HG02610 (cell line): ENCODE data around the gene CEP70.
A peak's percentile ranks its signal among the peaks of the same experiment; 100 is the strongest.
"Not testable (repeated sequence)": the region's sequence is repeated elsewhere in the genome, so short reads cannot be mapped to it uniquely, and the experiment has no call there.

Source experiments
- ATAC-seq: cut with Tn5 transposase; IDR thresholded peaks from one replicate; pipeline ENCODE4 v1.9.1; 2021; ENCODE audit warnings: mild to moderate bottlenecking, moderate library complexity; ENCODE audit not compliant: unreplicated experiment

Gene CEP70

DNA sequence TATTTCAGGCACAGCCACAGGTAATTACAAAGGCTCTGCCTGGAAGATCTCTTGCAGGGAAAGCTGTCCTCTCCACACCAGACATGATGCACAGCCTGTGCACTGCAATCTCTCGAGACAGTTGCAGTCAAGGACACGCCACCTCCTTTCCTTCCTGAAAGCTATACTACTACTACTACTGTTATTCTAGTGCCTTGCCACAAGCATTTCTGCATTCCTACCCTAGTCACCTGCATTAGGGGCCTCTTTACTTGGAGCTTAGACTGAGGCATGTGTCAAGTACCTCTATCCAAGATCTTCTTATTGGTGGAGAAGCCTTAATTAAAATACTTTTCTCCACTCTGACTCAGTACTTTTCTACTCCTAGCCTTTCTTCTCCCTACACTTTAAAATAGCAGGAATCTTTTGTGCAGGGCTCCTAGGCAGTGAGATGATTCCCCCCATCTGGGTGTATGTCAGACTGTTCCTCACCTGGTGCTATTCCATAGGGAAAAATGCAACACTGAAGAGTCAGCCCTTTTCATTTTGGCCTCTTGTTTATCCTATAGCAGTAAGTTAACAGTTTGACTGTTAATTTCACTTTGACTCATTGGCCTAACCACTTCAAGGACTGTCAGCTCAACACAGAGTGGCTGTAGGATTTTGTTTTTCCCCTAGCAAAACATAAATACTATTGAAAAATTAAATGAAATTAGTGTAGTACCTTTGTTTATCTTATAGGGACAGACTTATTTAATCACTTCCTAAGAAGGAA lies 80.8 kb downstream of the CEP70 start:
- peak; percentile 96 for ATAC-seq

DNA sequence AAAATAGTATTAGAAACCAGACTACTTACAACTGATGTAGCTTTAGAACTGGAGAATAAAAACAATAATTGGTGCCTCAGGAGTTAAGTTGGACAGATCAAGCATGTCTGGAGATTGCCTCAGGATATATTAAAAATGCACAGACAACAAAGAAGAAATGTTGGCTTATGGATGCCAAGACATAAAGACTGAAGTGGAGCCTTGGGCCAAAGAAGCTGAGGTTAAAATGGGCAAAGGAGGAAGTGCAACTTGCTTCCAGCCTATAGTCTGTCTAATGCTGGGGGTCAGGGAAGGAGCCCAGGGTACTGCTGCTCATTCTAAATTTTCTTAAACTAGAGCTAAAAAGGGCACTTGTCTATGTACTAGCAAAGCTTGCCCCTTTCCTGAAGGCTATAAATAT lies 82.1 kb downstream of the CEP70 start:
- ATAC-seq = no peak

DNA sequence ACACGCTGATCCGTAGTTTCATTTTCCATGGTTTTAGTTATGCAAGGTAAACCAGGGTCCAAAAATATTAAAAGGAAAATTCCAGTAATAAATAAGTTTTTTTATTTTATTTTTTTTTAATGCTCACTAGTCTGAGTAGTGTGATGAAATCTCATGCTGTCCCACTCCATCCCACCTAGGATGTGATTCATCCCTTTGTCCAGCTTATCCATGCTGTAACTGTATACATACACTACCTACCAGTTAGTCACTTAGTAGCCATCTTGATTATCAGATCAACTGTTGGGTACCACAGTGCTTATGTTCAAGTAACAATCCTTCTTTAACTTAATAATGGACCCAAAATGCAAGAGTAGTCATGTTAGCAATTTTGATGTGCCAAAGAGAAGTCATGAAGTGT lies 84.5 kb downstream of the CEP70 start:
- no peak for ATAC-seq

DNA sequence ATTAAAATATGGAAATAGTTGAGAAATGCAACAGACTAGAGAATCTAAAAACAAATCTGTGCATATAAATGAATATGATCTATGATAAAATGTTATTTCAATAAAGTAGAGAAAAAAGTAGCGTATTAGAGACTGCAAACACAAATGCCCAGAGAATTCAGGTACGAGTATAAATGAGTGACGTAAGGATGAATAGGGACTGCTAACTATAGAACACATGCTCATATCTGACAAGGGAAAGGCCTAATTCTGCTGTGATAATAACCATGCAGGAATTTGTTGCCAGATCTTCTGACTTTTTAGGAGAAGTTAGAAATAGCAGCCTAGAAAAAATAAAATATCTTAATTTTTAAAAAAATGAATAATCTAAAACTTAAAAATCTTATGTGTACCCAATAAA lies 86.5 kb downstream of the CEP70 start:
- no peak for ATAC-seq

DNA sequence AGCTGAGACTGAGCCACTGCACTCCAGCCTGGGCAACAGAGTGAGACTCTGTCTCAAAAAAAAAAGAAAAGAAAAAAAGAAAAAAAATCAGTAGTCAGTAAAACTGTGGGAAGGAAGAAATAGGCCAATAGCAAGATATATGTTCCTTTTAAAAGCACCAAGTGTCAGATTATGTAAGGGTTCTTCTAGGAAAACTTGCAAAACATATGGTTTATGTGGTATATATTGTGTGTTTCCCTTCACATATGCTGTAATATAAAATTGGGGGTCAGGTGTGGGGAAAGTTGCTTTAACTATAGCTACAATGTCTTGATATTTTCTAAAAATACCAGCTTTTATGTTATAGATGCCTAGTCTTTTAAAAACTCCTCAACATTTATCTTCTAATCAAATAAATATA lies 95.1 kb downstream of the CEP70 start:
- no peak for ATAC-seq

DNA sequence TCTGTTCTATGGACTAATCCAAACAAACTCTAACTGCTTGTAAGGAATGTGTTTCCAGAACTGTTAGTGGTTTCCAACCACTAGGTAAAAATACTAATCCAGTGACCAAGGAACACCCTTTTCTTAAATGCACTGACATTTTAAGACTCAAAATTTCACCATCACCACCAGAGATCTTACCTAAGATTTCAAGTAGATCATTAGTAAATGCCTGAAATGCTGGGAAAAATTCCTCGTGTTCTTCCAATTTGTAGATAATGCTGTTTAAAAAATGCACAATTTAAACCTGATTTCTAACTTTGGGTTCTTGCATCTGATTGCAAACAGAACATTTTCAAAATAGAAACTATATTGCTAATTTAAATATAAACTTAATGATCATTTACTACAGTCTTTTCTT lies 96.2 kb downstream of the CEP70 start:
- no peak for ATAC-seq

DNA sequence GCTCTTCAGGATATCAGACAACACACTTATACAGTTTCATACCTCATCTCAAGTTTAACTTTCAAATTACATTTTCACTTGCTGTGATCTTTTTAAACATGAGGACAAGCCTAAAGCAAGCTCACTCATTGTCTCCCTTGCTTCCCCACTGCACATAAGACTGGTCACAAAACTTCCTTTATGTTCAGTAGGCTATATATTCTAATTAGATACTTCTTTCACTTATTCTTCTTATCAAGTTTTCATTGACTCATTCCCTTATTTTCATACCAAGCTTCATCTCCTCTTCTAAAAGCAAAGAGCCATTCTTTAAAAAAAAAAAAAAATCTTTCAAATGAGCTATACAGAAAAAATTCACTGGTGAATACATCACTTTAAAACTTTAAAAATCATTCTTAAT lies 97.0 kb downstream of the CEP70 start:
- ATAC-seq = no peak

DNA sequence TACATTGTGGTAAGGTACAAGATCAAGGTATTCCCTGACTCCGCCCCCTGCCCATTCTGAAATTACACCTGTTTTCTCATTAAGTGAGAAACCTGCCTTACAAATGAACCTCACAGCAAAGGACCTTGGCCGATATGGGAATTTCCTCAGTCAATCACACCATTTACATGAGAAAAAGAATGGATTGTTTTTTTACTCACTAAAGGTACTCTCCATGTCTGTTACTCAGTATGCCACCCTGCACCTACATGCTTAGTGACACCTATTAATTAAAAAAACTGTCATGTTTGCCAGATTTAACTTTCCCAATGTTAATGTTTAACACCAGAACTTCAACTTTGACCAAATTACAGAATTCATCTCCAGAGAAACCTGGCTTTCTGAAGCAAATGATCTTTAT lies 97.6 kb downstream of the CEP70 start:
- no peak for ATAC-seq

DNA sequence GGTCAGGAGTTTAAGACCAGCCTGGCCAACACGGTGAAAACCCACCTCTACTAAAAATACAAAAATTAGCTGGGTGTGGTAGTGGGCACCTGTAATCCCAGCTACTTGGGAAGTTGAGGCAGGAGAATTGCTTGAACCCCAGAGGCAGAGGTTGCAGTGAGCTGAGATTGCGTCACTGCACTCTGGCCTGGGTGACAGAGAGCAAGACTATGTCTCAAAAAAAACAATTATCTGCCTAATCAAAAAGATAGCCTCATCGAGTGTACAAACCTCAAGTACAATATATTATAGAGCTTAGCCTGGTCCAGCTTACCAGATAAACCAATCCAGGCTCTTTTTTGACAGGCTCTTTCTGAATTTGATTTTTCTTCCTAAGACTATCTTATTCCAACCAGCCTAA lies 98.4 kb downstream of the CEP70 start:
- not testable (repeated sequence) for ATAC-seq

DNA sequence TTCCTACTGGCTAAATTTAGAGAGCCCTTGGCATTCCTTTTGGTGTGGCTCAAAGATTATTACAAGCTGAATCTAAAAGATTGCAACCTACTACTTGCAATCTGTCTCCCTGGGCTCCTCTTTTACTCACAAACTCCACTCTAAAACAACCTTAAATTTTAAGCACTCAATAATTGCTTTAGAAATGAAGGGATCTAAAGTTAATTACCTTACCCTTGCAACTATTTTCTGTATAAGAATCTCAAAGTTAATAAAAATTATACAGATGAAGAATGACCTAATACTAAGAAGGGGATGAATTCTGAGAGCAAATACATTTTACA lies 99.5 kb downstream of the CEP70 start:
- no peak for ATAC-seq

DNA sequence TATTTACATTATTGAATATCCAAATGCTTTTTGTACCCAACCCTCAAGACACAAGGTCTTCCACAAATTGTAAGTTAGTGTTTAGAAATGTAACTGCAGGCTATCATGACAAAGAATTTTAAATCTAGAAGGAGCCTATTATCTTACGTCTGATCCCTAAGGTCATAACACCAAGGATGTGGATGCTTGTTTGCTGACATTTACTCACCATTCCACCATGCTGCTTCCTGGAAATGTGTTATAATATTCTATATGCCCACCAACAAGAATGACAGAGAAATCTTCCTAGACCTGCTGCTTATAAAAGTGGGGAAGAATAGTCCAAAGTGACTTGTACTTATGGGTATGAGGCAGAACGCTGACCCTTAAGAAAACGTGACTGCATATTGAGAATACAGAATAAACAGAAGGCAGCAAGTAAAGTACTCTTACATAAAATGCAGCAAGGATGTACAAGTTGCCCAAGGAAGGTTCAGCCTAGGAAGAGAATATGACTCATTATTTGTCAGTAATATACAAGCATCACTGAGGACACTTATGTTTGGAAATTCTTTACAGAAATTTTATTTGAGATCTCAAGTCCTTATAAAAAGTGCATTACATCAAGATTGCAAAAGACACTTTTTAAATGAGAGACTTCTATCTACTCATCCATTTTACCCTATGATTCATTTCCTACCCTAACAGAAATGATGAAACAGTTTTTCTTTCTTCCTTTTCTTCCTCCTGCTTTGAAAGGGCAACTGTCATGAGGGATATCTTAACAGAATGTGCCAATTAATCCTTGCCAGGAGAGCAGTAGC lies 100.1 kb downstream of the CEP70 start:
- ATAC-seq = no peak

DNA sequence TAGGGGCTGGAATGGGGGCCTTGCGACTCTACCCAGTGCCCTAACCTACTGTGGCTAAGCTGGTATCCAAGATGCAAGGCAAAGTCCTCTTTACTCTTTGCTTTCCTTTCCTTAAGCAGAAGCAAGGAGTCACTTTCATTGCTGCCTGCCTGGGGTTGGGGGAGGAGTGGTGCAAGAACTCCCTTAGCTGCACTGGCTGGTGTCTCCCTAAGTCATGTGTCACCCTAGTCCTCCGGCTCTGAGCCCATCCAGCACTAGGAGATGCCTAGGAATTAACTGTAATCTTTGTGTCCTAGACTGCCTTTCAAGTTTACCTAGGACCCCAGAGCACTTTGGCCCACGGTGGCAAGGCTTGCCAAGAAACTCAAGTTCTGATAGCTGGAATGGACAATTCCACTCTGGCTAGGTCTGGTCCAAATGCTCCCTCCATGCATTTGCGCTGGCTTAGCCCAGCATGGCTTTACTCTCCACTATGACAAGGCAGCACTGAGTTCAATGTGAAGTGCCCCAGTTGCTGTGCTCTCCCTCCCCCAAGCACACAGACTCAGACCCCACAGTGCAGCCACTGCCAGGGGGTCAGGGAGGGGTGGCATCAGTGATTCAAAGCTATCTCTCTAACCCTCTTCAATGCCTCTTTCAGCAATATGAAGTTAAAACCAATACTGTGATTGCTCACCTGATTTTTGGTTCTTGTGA lies 100.9 kb downstream of the CEP70 start:
- no peak for ATAC-seq

DNA sequence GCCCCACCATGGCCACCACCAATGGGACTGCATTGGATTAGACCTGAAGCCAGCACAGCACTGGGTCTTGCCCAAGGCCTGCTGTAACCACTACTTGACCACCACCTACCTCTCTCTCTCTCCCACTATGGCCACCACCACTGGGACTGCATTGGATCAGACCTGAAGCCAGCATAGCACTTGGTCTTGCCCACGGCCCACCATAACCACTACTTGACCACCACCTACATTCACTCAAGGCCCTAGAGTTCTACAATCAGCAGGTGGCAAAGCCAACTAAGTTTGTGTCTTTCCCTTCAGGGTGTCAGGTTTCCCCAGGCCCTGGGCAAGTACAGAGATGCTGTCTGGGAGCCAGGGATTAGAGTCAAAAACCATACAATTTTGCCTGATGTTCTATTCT lies 102.1 kb downstream of the CEP70 start:
- no peak for ATAC-seq

DNA sequence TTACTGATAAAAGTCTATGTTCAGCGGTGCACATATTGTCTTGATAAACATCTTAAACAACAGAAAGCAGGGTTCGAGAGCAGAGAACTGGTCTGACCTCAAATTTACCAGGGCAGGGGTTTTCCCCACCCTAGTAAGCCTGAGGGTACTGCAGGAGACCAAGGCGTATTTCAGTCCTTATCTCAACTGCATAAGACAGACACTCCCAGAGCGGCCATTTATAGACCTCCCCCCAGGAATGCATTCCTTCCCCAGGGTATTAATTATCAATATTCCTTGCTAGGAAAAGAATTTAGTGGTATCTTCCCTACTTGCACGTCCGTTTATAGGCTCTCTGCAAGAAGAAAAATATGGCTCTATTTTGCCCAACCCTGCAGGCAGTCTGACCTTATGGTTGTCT lies 107.5 kb downstream of the CEP70 start:
- not testable (repeated sequence) for ATAC-seq

DNA sequence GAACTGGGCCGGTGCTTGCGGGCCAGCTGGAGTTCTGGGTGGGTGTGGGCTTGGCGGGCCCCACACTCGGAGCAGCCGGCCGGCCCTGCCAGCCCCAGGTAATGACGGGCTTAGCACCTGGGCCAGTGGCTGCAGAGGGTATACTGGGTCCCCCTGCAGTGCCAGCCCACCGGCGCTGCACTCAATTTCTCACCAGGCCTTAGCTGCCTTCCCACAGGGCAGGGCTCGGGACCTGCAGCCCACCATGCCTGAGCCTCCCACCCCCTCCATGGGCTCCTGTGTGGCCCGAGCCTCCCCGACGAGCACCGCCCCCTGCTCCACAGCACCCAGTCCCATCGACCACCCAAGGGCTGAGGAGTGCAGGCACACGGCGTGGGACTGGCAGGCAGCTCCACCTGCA lies 109.4 kb downstream of the CEP70 start:
- ATAC-seq = not testable (repeated sequence)

DNA sequence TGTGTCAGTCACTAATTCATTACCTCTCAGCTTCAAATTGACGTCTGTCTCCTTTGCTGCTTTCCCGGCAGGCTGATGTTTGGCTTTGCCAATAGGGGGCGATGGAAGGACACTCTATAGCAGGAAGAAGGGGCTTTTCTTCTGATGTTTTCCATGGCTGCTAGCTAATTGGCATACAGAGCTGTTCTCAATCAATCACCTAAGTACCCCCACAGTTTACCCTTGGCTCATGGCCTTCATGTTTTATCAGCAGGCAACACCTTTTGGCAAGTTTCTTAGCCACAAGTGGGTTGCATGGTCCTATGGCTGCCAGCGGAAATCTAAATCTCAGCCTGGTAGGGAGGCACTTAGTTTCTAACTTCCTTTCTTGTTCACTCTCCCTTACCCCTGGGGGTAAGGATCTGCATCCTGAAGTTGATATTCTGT lies 114.6 kb downstream of the CEP70 start:
- no peak for ATAC-seq

DNA sequence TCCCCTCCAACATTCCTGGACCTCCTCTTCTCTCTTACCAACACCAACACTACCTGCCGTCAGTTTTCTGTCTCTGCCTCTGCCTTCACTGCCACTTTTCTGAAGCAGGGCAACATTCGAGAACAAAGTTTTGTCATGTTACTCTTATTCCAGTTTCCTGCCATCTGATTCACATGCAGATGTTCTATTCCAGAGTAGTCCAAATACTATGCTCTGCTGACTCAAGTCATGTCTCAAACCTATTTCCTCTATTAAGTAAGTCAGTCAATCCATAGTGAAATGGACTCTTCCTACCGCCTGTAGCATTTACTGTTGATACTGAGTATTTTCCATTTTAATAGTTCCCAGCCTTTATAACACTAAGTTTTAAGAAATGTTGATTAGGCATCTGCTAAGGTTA lies 116.3 kb downstream of the CEP70 start:
- no peak for ATAC-seq

DNA sequence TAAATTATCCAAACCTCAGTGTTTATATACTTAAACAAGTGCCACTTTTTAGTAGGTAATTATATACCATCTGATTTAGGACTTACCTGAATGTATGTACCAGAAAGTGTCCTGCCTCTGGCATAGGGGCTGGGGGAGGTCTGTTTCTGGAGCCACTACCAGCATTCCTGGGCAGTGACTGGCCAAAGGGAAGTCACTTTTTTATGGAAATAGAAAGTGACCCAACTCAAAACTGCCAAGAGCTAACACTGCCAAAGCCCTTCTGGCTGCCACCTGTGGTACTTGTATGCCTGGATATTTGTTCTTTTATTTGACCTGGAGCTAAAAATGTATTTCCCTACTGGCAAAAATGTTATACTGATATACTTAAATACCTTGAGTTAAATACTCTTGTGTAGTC lies 116.9 kb downstream of the CEP70 start:
- no peak for ATAC-seq

DNA sequence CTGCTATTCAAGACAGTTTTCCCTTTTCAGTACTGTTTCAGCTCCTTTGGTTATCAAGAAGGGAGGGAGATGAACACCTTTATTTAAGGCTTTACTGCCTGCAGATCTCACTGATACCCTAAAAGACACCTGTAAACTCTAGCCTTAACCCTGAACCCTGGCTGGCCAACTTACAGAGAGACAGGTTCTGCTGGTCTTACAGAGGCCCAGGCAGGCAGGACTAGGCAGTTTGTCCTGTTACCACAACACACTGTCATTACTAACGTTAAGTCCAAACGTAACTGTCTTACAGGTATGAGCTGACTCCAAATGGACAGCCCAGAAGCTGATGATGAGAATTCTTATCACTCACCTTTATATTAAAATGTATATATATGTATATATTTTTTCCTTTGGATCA lies 117.5 kb downstream of the CEP70 start:
- ATAC-seq = no peak

DNA sequence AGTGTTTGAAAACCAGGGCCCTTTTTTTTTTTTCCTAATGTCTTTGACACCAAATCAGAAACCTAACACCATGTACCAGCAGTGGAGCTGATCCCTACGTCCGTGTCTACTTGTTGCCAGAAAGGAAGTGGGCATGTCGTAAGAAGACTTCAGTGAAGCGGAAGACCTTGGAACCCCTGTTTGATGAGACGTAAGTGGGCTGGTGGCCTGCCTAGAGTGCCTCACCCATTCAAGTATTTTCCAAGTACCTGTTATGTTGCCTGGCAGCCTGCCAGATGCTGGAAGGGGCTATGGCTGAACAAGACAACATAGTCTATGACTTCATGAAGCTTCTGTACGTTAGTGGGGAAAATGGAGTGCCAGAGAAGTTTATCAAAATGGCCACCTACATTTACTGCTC lies 119.9 kb downstream of the CEP70 start:
- ATAC-seq = no peak

DNA sequence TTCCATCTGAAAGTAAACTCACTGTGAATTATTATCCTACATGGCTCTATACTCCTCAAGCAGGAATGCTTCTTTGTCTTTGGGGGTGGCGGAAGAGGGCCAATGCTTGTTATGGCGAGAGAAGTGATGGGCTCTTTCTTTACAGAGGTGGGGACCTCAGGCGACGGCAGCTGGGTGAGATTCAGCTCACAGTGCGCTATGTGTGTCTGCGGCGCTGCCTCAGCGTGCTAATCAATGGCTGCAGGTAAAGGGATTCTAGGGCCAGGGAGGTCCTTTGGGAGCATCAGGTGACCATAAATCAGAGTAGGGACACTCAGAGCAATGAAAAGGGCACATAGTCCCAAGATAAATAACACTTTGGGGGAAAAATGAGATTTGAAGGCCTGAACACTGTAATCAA lies 120.7 kb downstream of the CEP70 start:
- no peak for ATAC-seq
